HG02623 (cell line): Measurements from ENCODE around the gene PRAC1.

ENCODE experiments used
- ATAC-seq: cut with Tn5 transposase; IDR thresholded peaks from one replicate; pipeline ENCODE4 v1.9.1; 2021; ENCODE audit warnings: moderate library complexity; ENCODE audit not compliant: unreplicated experiment

PRAC1 gene

DNA sequence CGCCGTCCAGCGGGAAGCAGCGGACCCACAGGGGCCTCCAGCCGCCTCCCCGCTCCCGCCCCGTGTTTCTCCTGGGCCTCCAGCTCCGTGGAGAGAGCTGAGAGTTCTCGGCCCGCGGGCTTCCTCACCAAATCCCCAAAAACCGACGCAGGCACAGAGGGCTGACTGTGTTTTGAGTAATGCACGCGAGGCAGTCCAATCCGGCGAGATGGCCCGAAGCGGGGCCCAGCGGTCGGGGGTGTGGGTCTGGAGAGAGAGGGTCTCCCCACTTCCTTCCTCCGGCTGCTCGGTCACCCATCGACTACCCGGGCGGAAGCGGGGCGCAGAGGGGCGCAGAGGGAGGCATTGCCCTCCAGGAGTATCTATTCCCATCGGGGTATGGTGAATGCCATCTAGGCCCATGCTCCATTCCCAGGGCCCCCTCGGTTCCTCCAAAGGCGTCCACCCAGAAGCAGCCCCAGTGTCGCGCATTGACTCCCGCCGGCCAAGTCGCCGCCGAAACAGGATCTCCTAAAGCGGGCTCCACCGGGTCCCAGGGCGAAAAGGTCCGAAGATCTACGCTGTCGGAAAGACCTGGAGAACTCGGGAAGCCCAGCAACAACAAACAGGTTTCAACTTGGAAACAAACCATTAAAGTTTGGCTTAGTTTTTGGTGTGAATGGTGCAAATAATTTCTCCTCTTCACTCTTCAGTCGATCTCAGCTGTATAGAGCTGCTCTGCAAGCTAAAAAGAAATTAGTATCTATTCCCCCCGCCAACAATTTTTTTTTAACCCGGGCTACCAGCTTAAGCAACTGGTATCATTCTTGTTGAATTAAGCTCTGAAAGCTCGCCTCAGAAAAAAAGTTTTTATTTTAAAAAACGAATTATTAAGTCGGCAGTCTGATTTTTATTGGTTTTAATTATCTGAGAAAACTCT is 25.4 kb upstream of the PRAC1 start:
- no peak for ATAC-seq

DNA sequence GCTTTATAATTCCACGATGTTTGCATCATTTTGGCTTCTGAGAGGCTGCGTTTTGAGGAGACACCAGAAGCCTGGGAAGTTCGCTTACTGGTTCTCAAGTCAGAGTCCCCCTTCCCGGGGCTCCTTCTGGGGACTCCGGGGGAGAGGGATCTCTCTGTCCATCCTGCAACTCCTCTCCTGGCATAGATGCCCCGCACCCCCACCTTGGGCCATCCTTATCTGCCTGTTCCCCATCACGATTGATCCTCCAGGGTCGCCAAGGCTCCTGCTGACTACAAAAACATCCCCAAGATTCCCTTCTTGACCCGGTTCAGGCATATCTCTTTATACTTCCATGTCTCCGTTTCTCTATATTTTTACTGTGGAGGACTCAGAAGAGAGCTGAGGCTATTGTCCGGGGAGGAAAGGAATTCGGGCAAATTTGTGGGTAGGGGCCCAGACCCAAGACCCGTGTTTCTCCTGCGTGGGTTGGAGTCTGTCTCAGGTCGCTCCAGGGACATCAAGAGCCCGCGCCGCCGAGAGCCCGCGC is 24.7 kb upstream of the PRAC1 start:
- no peak for ATAC-seq

DNA sequence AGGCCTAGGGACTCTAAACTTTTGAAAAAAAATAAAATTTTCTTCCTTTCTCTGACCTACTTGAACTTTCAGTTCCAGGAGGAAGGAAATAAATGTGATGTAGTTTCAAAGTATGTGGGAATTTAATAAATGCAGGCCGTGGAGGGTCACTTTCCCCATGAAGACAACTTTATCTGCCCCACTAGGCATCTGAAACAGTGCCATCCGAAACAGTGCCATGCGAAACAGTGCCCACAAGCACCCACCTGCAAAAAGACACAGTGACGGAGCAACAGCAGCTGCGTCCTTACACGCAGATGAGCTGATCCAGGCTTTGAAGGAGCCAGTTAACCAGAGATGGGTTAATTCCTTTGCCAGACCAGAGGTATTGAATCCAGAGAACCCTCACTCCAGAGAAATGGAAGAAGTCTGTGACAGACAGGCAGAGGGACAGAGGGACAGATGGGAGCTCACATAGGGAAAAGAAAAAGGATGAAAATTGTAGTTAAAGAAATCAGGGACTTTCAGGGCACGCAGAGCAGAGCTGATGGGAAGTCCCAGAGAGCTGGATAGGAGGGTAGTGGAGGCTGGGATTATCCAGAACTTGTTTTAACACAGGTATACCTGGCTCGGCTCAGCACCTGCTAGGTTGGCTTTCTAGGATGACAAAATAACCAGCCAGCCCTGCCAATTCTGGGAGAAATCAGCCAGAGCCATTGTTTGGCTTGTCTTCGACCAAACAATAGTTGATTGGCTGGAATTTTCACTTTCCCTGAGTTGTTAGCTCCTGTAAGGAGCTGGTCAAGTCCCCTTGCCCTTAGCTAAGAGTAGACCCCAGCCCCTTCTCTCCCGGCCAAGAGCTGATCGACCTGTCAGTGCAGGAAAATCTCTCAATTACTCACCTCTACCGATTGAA is 23.3 kb upstream of the PRAC1 start:
- no peak for ATAC-seq

DNA sequence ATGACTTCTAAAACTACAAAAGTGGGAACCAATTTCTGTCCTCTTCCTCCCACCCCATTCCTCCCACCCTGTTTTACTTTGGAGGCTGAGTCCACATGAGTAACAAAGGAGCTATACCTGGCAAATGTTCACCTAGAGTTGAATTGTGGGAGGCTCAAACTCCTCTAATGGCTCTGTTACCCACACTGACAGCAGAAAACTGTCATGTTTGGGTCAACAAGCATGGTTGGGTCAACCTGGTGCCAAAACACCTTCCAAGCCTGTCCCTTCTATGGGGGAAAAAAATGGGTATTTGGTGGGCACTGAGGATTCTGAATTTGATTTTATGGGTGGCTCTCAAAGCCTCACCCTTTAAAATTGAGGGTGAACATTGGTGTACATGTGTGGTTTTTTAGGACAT is 18.2 kb upstream of the PRAC1 start:
- no peak for ATAC-seq

DNA sequence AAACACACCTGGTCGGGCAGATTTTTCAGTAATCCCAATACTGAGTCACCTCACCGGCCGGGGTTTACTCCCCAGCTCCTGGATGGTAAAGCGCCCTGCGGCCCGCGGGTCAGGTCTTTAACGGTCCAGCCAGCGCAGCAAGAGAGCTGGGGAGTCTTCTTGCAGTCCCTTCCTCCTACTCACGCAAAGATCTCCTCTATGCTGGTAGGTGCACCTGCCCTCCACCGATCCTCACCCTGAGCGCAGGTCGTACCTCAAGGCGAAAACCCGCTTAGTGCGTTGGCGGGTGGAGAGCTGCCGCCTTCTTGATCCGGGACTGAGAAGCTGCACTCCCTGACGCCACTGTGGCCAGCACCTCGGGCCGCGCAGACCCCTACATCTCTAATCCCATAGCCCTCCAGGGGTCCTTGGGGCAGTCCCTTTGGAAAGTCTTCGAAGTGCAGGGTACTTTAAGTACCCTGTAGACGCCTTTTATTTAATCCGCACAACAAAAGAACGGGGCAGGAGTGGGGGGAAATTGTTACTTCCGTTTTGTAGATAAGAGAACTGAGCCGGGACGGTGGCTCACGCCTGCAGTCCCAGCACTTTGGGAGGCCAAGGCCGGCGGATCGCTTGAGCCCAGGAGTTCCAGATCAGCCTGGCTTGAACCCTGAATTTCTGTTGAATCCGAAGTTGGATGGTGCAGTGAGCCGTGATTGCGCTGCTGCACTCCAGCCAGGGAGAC is 16.6 kb upstream of the PRAC1 start:
- no peak for ATAC-seq

DNA sequence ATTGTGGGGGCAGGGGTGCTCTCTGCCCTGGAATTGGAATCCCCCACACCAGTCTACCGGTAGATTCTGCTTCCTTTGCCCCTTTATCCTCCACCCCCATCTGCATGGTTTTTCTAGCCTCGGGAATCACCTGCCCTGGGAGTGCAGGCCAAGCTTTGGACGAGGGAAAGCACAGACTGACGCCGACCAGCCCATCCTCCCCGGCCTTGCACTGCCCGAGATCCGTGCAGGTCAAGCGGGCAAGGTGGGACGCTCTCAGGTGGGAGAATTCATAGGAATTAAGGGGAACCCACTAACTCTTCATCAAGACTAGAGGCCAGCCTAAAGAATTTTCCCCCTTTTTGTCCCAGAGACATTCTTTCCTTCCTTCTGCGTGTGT is 16.1 kb upstream of the PRAC1 start:
- ATAC-seq, result no peak

DNA sequence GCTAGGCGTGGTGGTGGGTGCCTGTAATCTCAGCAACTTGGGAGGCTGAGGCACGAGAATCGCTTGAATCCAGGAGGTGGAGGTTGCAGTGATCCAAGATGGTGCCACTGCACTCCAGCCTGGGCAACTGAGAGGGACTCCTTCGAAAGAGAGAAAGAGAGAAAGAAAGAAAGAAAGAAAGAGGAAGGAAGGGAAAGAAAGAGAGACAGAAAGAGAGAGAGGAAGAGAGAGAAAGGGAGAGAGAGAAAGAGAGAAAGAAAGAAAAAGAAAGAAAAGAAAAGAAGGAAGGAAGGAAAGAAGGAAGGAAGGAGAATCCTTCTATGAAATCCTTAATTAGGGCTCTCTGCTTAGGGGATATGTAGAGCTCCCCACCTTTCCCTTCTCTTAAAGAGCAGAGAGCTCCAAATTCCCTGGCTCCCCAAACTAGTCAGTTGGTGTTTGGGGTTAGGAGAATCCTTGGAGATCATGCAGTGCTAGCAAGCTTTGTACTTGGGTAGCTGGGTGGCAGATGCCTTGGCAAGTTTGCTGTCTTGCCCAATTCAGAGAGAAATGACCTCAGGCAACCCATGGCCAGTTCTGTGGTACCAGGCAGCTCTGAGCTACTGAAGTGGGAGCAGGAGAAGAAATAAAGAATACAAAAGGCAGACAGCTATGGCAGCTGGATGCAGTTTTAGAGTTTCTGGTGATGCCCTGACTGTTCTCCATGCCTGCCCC is 15.2 kb upstream of the PRAC1 start:
- no peak for ATAC-seq

DNA sequence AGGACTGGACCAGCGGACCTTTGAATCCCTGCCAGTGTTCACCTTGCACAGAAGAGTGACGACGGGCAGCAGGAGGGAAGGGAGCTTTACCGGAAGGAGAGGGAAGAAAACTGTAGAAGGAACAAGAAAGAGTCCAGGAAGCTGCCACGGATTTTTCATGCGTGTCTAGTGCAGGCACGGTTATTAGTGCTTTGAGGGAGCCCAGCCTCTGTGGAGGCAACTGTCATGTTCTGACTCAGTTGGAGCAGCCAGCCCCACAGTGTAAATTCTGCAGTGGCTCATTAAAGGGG is 12.7 kb upstream of the PRAC1 start:
- ATAC-seq, result no peak

DNA sequence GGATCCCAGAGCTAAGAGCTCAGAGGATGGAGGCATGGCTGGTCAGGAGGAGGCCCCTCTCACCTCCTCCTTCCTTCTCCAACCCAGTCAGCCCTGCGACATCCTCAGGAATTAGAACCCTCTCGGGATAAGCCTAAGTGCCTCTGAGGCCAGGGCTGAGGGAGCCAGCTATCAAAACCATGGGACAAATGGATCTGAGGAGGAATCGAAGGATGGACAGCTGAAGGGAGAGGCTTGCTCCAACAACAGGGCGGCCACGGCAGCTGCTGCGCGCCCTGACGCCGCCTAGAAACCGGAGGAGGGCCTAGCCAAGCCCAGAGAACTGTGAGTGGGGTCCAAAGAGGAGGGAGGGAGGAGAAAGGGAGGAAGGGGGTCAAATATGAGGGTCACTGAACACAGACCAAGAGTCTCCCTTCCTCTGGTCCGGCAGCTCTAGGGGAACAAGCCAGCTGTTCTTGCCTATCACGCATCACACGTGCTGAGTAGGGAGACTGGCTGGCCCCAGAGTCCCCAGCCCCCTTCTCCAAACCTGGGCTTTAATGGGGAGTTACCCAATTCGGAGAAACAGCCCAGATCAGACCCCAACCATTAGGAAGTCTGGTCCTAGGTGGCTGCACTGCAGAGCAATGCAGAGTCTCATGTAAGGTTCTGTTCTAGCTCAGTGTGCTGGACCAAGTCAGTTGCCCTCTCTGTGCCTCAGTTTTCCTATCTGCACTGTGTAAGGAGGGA is 12.2 kb upstream of the PRAC1 start:
- ATAC-seq, result no peak

DNA sequence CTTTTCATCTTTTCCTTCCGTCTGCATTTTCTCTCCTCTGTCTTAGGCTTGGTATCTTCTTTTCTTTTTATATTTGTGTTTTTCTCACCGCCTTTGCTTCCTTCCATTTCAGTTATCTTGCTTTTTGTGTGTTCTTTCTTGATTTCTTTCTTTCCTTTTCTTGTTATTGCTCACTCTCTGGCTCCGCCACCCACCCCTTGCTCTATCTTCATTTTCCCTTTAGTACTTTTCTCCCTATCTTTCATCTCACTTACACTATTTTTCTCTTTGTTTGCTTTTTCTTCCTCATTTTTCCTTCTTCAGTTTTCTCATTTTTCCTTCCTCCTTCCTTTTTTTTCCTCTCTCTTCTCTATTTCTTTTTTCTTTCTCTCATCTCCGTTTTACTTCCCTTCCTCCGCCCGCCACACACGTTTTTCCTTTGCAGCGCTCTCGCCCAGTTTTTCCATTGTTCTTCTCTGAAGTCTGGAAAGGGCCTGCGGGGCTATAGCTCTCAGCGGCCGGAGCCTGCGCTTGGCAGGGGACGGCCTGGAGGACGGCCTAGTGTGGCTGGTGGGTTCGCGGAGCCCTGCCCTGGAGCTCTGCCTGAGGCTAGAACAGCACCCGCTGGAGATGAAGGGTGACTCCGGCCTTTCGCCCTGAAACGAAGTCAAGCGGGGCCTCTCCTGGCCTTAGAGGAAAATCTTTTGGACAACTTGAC is 11.5 kb upstream of the PRAC1 start:
- ATAC-seq, result no peak

DNA sequence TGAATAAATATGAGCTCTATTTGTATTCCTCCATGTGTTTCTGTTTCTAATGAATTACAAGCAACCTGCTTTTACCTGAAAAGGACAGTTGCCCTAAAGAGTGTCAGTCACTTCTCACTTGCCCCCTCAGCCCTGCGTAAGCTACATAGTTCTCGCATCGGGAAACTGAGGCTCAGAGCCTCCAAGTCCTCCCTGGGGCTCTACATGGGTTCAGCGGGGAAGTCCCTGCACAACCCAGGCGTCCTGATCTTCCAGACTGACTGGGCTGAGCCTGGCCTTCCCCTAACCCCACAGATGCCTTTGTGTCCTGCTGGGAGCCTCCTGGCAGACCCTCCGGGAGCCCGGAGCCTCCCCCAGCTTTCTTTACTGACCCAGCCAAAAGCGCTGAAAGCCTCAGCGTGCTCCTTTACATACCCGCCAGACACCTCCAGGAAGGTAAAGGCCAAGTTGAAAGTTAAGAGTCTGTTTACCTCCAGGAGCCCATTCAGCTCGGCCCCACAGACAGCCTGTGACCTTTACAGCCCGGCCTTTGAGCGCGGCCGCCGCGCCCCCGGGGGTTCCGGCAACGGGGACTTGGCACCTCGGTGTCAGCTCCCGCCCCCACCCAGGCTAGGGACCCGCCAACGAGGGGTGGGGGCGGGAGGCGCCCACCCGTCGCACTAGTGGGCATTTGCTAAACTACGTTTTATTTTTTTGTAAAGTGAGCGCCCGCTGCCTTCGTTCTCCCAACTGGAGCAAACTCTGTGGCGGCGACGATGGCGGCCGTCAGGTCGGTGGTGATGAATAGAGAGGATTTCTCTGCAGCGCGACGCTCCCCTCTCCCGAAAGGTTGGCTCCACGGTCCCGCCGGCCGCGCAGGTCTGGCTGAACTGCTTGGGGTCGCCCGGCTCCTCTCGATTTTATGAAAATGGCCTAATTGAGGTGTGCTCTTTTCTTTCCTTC is 10.6 kb upstream of the PRAC1 start:
- no peak for ATAC-seq

DNA sequence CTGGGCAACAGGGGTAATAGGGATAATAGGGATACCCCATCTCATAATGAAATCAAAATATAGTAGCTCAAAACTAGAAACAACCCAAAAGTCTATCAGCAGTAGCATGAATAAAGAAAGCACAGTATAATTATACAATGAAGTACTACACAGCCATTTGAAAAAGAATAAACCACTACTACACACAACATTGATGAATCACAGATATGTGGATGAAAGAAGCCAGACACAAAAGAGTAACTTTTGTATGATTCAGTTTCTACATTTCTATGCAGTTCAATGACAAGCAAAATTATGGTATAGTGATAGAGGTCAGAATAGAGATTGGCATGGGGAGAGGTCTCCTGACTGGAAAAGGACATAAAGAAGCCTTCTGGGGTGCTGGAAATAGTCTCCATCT is 9.0 kb upstream of the PRAC1 start:
- no peak for ATAC-seq

DNA sequence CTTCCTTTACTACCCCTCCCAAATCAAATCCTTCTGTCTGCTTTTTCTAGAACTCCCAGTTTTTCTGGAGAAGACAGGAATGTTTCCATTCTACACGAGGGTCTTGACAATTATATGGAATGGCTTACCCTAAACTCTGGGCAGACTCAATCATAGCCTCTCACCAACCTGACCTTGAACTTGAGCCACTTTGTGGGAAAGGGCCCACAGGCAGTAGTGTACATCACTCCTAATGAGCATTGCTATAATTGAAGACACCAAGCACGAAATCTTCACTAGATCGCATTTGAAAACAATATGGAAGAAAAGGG is 7.9 kb upstream of the PRAC1 start:
- no peak for ATAC-seq

DNA sequence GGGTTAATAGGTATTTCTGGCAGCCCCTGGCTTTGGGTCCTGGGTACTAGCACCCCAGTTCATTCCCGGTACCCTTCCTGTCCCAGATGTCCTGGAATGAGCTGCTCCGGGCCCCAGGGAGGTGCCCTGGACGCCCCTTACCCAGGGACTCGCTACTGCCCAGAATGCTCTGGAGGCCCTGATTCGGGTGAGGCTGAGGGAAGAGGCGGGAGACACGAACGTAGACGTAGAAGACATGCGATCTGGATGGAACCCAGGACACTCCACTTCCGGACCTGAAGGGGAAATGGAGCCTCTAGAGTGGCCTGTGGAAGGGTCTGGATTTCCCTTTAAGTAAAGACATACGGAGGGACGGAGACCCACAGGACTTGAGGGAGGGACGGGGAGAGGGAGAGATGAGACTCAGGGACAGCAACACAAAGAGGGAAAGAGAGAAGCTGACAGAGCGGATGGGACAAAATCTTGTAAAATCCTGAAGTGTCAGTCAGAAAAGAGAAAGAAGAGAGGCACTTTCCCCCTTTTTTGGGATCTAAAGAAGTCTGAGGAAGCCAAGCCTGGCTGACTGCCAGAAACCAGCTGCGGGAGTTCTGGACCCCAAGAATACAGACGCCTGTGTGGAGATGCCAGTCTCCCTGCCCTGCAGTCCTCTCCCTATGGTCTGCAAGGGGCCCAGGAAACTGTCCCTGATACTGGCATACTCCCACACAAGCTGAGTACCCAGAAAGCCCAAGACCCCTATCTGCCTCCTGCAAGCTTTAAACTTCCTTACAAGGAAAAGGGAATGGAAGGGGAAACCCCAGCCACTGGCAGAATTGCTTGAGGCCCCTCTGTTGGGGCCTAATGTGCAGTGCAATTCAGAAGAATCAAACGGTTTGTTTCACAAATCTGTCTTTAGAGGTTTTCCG is 7.3 kb upstream of the PRAC1 start:
- no peak for ATAC-seq

DNA sequence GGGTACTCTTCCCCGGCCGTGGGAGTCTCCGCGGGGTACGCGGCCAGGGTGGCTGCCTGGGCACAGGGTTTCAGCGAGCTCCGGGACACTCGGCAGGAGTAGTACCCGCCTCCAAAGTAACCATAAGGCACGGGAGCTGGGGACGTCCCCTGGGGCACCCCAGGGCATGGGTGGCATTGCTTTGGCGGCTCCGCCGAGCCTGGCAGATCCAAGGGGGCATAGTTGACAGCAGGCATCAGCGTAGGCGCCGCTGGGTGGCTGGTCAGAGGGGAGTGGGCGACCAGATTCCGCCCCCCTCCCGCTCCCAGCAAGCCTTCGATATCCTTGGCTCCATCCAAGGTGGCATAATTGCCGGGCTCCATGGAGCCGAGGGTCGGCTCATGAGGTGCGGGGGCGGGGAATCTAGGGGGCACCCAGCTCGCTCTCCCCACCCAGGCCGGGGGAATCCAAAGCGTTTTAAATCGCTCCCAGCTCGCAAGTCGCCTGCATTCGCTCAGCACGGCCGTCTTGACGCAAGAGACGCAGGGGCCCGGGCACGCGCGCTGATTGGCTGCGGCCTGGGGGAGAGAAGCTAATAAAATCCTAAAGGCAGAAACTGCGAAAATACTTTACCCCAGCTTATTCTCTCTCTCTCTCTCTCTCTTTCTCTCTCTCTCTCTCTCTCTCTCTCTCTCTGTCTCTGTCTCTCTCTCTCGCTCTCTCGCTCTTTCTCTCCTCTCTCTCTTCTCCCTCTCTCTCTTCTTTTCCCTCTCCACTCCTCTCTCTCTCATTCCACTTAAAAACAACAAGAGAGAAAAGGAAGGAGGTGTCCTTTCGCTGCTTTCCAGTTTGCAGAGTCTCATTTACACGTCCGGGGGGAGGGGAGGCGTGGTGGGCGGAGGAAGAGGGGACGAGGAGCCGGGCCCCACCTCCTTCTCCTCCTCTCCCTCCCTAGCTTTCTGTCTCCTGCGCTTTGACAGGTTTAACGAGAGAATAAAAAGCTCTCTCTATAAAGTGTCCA is 6.2 kb upstream of the PRAC1 start, which contains the start of gene HOXB13:
HOXB13 (minus strand) TSS at position 519 of the 1,000 bp plus-strand sequence; CDS start at position 362, 157 bp downstream.
- ATAC-seq, result no peak
